ENCODE data around the gene PLEKHB2. TPM values are rescaled to one million over a fixed set of nuclear protein-coding genes. Genes with fewer than 3 reads are reported as not detected.
A peak's percentile ranks its signal among the peaks of the same experiment; 100 is the strongest.
"Not testable (repeated sequence)": the region's sequence is repeated elsewhere in the genome, so short reads cannot be mapped to it uniquely, and the experiment has no call there.

The PLEKHB2 gene
- total RNA-seq, 2 experiments from 2014 or later = 54.2 to 55.9 TPM

GRCh38 chr2:131155208-131155855 lies 50.2 kb downstream of the PLEKHB2 start:
- H3K27ac Mint-ChIP-seq = no peak overlapping the region
- POLR2A ChIA-PET = no interaction called here
- no peak for DNase-seq

GRCh38 chr2:131156452-131157149 lies 51.5 kb downstream of the PLEKHB2 start:
- POLR2A ChIA-PET = interaction anchor here (0.6 kb wide), 1 partner anchor 360 kb away, joined by 3 read pairs; no protein-coding TSS in a partner anchor
- ATAC-seq (ENCODE audit: low read depth) (peak; percentile 34), DNase-seq (peak; percentile 41)

More at GRCh38 chr2:131155208-131155855, 50.2 kb downstream of the PLEKHB2 start:
- Mint-ChIP-seq H3K9me3 (no peaks in the 10 kb centered on the region), H3K27me3 (no peaks in the 10 kb centered on the region), H3K4me3 (peak overlapping the region; percentile 48), H3K4me1 (peaks cover 12% of the 10 kb centered on the region), H3K36me3 (peaks cover 3% of the 10 kb centered on the region)
- ATAC-seq (ENCODE audit: low read depth) = no peak

GRCh38 chr2:131165562-131165961 lies 60.4 kb downstream of the PLEKHB2 start:
- H3K4me1 Mint-ChIP-seq; H3K9me3 Mint-ChIP-seq; DNase-seq; POLR2A ChIA-PET; H3K4me3 Mint-ChIP-seq; H3K27ac Mint-ChIP-seq; H3K27me3 Mint-ChIP-seq; H3K36me3 Mint-ChIP-seq; ATAC-seq (ENCODE audit: low read depth): not testable (repeated sequence)

More at GRCh38 chr2:131156452-131157149, 51.5 kb downstream of the PLEKHB2 start:
- Mint-ChIP-seq H3K27ac (peak overlapping the region; percentile 79), H3K9me3 (no peaks in the 10 kb centered on the region), H3K4me1 (peaks cover 12% of the 10 kb centered on the region), H3K4me3 (peak overlapping the region; percentile 48), H3K27me3 (no peaks in the 10 kb centered on the region), H3K36me3 (no peaks in the 10 kb centered on the region)

- Mint-ChIP-seq H3K27ac (no peak overlapping the region), H3K9me3 (no peaks in the 10 kb centered on the region), H3K36me3 (no peaks in the 10 kb centered on the region), H3K4me3 (no peak overlapping the region), H3K27me3 (peaks cover 5% of the 10 kb centered on the region), H3K4me1 (peaks cover 2% of the 10 kb centered on the region)
- no peak for ATAC-seq (ENCODE audit: low read depth)
- no peak for DNase-seq
- POLR2A ChIA-PET = no interaction called here
Measured at GRCh38 chr2:131168538-131168937, 63.4 kb downstream of the PLEKHB2 start.

GRCh38 chr2:131178050-131178449 lies 72.9 kb downstream of the PLEKHB2 start:
- H3K4me1 Mint-ChIP-seq; H3K9me3 Mint-ChIP-seq; H3K4me3 Mint-ChIP-seq; ATAC-seq (ENCODE audit: low read depth); POLR2A ChIA-PET; DNase-seq; H3K36me3 Mint-ChIP-seq; H3K27ac Mint-ChIP-seq: not testable (repeated sequence)
- H3K27me3 Mint-ChIP-seq = peaks cover 18% of the 10 kb centered on the region

- POLR2A ChIA-PET; H3K4me3 Mint-ChIP-seq; H3K36me3 Mint-ChIP-seq; DNase-seq; ATAC-seq (ENCODE audit: low read depth); H3K9me3 Mint-ChIP-seq; H3K27ac Mint-ChIP-seq; H3K4me1 Mint-ChIP-seq: not testable (repeated sequence)
- H3K27me3 Mint-ChIP-seq = peaks cover 18% of the 10 kb centered on the region
Measured at GRCh38 chr2:131178721-131179418, 73.7 kb downstream of the PLEKHB2 start.

GRCh38 chr2:131181451-131181850 lies 76.3 kb downstream of the PLEKHB2 start:
- peaks cover 13% of the 10 kb centered on the region for H3K27me3 Mint-ChIP-seq
- H3K4me3 Mint-ChIP-seq; H3K36me3 Mint-ChIP-seq; H3K4me1 Mint-ChIP-seq; DNase-seq; POLR2A ChIA-PET; ATAC-seq (ENCODE audit: low read depth); H3K27ac Mint-ChIP-seq; H3K9me3 Mint-ChIP-seq: not testable (repeated sequence)

- H3K4me3 Mint-ChIP-seq; POLR2A ChIA-PET; ATAC-seq (ENCODE audit: low read depth): not testable (repeated sequence)
Measured at GRCh38 chr2:131193421-131193820, 88.3 kb downstream of the PLEKHB2 start.

GRCh38 chr2:131196186-131196585 lies 91.0 kb downstream of the PLEKHB2 start:
- ATAC-seq (ENCODE audit: low read depth); H3K4me1 Mint-ChIP-seq; H3K27ac Mint-ChIP-seq; DNase-seq; H3K4me3 Mint-ChIP-seq; H3K36me3 Mint-ChIP-seq; H3K9me3 Mint-ChIP-seq; POLR2A ChIA-PET: not testable (repeated sequence)
- peaks cover 36% of the 10 kb centered on the region for H3K27me3 Mint-ChIP-seq

More at GRCh38 chr2:131193421-131193820, 88.3 kb downstream of the PLEKHB2 start:
- peaks cover 41% of the 10 kb centered on the region for H3K27me3 Mint-ChIP-seq
- H3K27ac Mint-ChIP-seq, DNase-seq, H3K4me1 Mint-ChIP-seq, H3K9me3 Mint-ChIP-seq, H3K36me3 Mint-ChIP-seq: not testable (repeated sequence)

Other genes starting within 250 kb of the PLEKHB2 start
- gene FAM168B, start 11.9 kb upstream of the PLEKHB2 start, total RNA-seq = 10 to 100 TPM; 63.0 to 67.9 TPM
- under 1 TPM; 0.47 to 0.48 TPM for gene POTEE, start 104.2 kb downstream of the PLEKHB2 start, total RNA-seq